HCT116 (cell line): ENCODE measurements around the gene PPP3R1. TPM values are rescaled to one million over a fixed set of nuclear protein-coding genes. Genes with fewer than 3 reads are reported as not detected.

Source experiments
- ATAC-seq: fragments of 200-7000 bp; cut with Tn5 transposase; 2 replicates; pipeline ENCODE4 v1.9.1; 2020; ENCODE audit warnings: mild to moderate bottlenecking, moderate library complexity
- BruUV-seq: library from RNA; stranded (reverse); fragments of 400-500 nt; replicated peaks from 2 replicates; lab custom pipeline; 2021; lab: Mats Ljungman, UMichigan
- CTCF ChIA-PET: fragments of 300-600 bp; sonication (Branson Sonifier 250); formaldehyde crosslinking; loops from one replicate; lab custom pipeline; 2021; ENCODE audit warnings: antibody characterized with exemption; lab: Charles Lee
- POLR2A ChIA-PET: fragments of 300-600, 350-600 bp; sonication (Branson Sonifier 250); formaldehyde crosslinking; loops from one replicate; lab custom pipeline; 2021; ENCODE audit warnings: antibody characterized with exemption; lab: Charles Lee
- RAD21 ChIA-PET, 2 experiments: fragments of 300-600 bp; sonication (Branson Sonifier 250); formaldehyde crosslinking; loops; one replicate each; lab custom pipeline; 2023; ENCODE audit warnings: low total read pairs in 2 of 2; ENCODE audit not compliant: uncharacterized antibody in 2 of 2, unreplicated experiment in 2 of 2, low non-redundant PET in 1 of 2; lab: Charles Lee
- DNase-seq: peaks from one replicate; pipeline ENCODE4 v3.0.0-alpha.2; 2010; ENCODE audit warnings: low read depth, low spot score
- H2AFZ ChIP-seq: fragments of 200-600 bp; shearing (Covaris generic), sonication (generic); 2 replicates; pipeline ENCODE4 v1.6.1; 2017; ENCODE audit warnings: low read depth, mixed run types, mixed read lengths, antibody characterized with exemption, low read length; ENCODE audit not compliant: poor library complexity, severe bottlenecking
- H3K27ac ChIP-seq: 2 replicates; pipeline ENCODE4 v1.5.1; 2012; ENCODE audit warnings: low read depth, low read length
- H3K27me3 ChIP-seq: fragments of 200-600 bp; sonication (generic); 2 replicates; pipeline ENCODE4 v1.6.1; 2016; ENCODE audit warnings: mixed run types, low read length, mixed read lengths; ENCODE audit not compliant: insufficient read depth
- H3K36me3 ChIP-seq, 2 experiments: fragments of 200-500 bp in 1 of 2; fragments of 200-600 bp in 1 of 2; sonication (Bioruptor generic) in 1 of 2; sonication (generic) in 1 of 2; 2 replicates each; pipeline versions ENCODE4 v1.5.1 to v1.6.1; 2014 to 2016; ENCODE audit warnings: low read length in 2 of 2, inconsistent platforms in 1 of 2, mixed read lengths in 1 of 2, mixed run types in 1 of 2; ENCODE audit not compliant: insufficient read depth in 2 of 2, control insufficient read depth in 1 of 2
- H3K4me1 ChIP-seq, 2 experiments: fragments of 200-600 bp in 1 of 2; sonication (generic) in 1 of 2; 2 replicates each; pipeline versions ENCODE4 v1.5.1 to v1.6.1; 2012 to 2017; ENCODE audit warnings: low read length in 2 of 2, inconsistent platforms in 1 of 2, mild to moderate bottlenecking in 1 of 2, mixed read lengths in 1 of 2, mixed run types in 1 of 2, moderate library complexity in 1 of 2; ENCODE audit not compliant: insufficient read depth in 2 of 2, control insufficient read depth in 1 of 2
- H3K4me2 ChIP-seq: fragments of 200-600 bp; sonication (generic); 2 replicates; pipeline ENCODE4 v1.6.1; 2017; ENCODE audit warnings: mixed run types, low read length, mixed read lengths
- H3K4me3 ChIP-seq, 2 experiments: fragments of 200-600 bp in 1 of 2; sonication (generic) in 1 of 2; replicated peaks in 1 of 2; 2 replicates each; pipeline ENCODE4 v1.5.1; 2011 to 2016; ENCODE audit warnings: low read length in 2 of 2, control low read depth in 1 of 2, low read depth in 1 of 2, mild to moderate bottlenecking in 1 of 2, mixed read lengths in 1 of 2, mixed run types in 1 of 2
- H3K79me2 ChIP-seq: fragments of 200-600 bp; sonication (generic); 2 replicates; pipeline ENCODE4 v1.6.1; 2017; ENCODE audit warnings: mild to moderate bottlenecking, mixed run types, low read length, moderate library complexity, mixed read lengths; ENCODE audit not compliant: insufficient read depth
- H3K9ac ChIP-seq: fragments of 200-600 bp; sonication (generic); 2 replicates; pipeline ENCODE4 v1.6.1; 2016; ENCODE audit warnings: low read length, mixed read lengths
- H3K9me2 ChIP-seq: fragments of 200-600 bp; sonication (generic), shearing (Covaris generic); 2 replicates; pipeline ENCODE4 v1.6.1; 2017; ENCODE audit warnings: mixed run types, mild to moderate bottlenecking, moderate library complexity; ENCODE audit not compliant: insufficient read depth
- H3K9me3 ChIP-seq, 2 experiments: fragments of 200-500 bp in 1 of 2; fragments of 200-600 bp in 1 of 2; sonication (Bioruptor generic) in 1 of 2; sonication (generic) in 1 of 2; 2 replicates each; pipeline ENCODE4 v1.6.1; 2014 to 2017; ENCODE audit warnings: low read length in 2 of 2, mixed read lengths in 2 of 2, inconsistent platforms in 1 of 2, low read depth in 1 of 2, mild to moderate bottlenecking in 1 of 2, mixed run types in 1 of 2, moderate library complexity in 1 of 2; ENCODE audit not compliant: control insufficient read depth in 1 of 2, insufficient read depth in 1 of 2
- H4K20me1 ChIP-seq: fragments of 200-600 bp; sonication (generic), shearing (Covaris generic); 2 replicates; pipeline ENCODE4 v1.6.1; 2017; ENCODE audit warnings: mixed run types, mild to moderate bottlenecking, moderate library complexity; ENCODE audit not compliant: insufficient read depth
- CEBPB ChIP-seq: IDR thresholded peaks from 2 replicates; pipeline ENCODE4 v1.6.1; 2012; ENCODE audit warnings: low read depth
- CTCF ChIP-seq, 3 experiments: fragments of 200-600 bp in 1 of 3; sonication (generic) in 1 of 3; IDR thresholded peaks in 2 of 3; conservative IDR thresholded peaks in 1 of 3; 2 replicates each; pipeline ENCODE4 v1.5.1; 2012 to 2017; ENCODE audit warnings: low read depth in 2 of 3, low read length in 2 of 3, antibody characterized with exemption in 1 of 3, borderline replicate concordance in 1 of 3, control low read depth in 1 of 3, mild to moderate bottlenecking in 1 of 3, mixed read lengths in 1 of 3, mixed run types in 1 of 3, moderate library complexity in 1 of 3; ENCODE audit not compliant: insufficient read depth in 1 of 3
- EGR1 ChIP-seq: IDR thresholded peaks from 2 replicates; pipeline ENCODE4 v1.6.1; 2012; ENCODE audit warnings: low read depth
- EZH2phosphoT487 ChIP-seq: fragments of 200-600 bp; IDR thresholded peaks from 2 replicates; pipeline ENCODE4 v1.6.1; 2018; ENCODE audit warnings: antibody characterized with exemption, borderline replicate concordance
- FOSL1 ChIP-seq: IDR thresholded peaks from 2 replicates; pipeline ENCODE4 v1.6.1; 2012; ENCODE audit warnings: low read depth
- SP1 ChIP-seq: IDR thresholded peaks from 2 replicates; pipeline ENCODE4 v1.6.1; 2012; ENCODE audit warnings: low read depth
- SRF ChIP-seq: IDR thresholded peaks from 2 replicates; pipeline ENCODE4 v1.6.1; 2012; ENCODE audit warnings: low read depth
- intact Hi-C: fragments of 100-400 bp; cut with micrococcal nuclease; formaldehyde crosslinking; loops from 2 replicates; pipeline ENCODE4 v1.10.0; 2022
- total RNA-seq: library from RNA; stranded (reverse); gene quantifications from one replicate; pipeline ENCODE4 v1.2.1, GENCODE V29; 2021; ENCODE audit not compliant: unreplicated experiment
- TF ChIP-seq, protein P1 (sequence below): IDR thresholded peaks from 2 replicates; pipeline ENCODE4 v1.6.1; 2012; ENCODE audit warnings: low read depth
- TF ChIP-seq, protein P2 (sequence below): IDR thresholded peaks from 2 replicates; pipeline ENCODE4 v1.6.1; 2011; ENCODE audit warnings: mild to moderate bottlenecking, low read length, moderate library complexity; ENCODE audit not compliant: insufficient replicate concordance; ENCODE audit errors: extremely low read depth
- TF ChIP-seq, protein P3 (sequence below): IDR thresholded peaks from 2 replicates; pipeline ENCODE4 v1.6.1; 2012

PPP3R1 gene
- total RNA-seq, 1 experiment from 2014 or later = 69.9 TPM

GRCh38 chr2:68238955-68239822 lies 13.1 kb downstream of the PPP3R1 start (continued):
- no peak for TF ChIP-seq CTCF (IDR thresholded peaks at IDR 0.05 in 2 of 3, conservative IDR thresholded peaks at IDR 0.05 in 1 of 3; ENCODE audit: borderline replicate concordance in 1 of 3, insufficient read depth in 1 of 3, low read depth in 2 of 3, low read length in 2 of 3)
- no peak for TF ChIP-seq FOSL1
- TF ChIP-seq SP1 = no peak
- no peak for TF ChIP-seq SRF

- H4K20me1 ChIP-seq = peaks cover 58% of the 10 kb centered on the region; the same call in 1 of the 2 replicates
- TF ChIP-seq, protein P1, sequence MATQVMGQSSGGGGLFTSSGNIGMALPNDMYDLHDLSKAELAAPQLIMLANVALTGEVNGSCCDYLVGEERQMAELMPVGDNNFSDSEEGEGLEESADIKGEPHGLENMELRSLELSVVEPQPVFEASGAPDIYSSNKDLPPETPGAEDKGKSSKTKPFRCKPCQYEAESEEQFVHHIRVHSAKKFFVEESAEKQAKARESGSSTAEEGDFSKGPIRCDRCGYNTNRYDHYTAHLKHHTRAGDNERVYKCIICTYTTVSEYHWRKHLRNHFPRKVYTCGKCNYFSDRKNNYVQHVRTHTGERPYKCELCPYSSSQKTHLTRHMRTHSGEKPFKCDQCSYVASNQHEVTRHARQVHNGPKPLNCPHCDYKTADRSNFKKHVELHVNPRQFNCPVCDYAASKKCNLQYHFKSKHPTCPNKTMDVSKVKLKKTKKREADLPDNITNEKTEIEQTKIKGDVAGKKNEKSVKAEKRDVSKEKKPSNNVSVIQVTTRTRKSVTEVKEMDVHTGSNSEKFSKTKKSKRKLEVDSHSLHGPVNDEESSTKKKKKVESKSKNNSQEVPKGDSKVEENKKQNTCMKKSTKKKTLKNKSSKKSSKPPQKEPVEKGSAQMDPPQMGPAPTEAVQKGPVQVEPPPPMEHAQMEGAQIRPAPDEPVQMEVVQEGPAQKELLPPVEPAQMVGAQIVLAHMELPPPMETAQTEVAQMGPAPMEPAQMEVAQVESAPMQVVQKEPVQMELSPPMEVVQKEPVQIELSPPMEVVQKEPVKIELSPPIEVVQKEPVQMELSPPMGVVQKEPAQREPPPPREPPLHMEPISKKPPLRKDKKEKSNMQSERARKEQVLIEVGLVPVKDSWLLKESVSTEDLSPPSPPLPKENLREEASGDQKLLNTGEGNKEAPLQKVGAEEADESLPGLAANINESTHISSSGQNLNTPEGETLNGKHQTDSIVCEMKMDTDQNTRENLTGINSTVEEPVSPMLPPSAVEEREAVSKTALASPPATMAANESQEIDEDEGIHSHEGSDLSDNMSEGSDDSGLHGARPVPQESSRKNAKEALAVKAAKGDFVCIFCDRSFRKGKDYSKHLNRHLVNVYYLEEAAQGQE = no peak
- TF ChIP-seq SP1 (no peak), CEBPB (no peak), EZH2phosphoT487 (no peak), EGR1 (no peak), FOSL1 (no peak), SRF (no peak), CTCF (IDR thresholded peaks at IDR 0.05 in 2 of 3, conservative IDR thresholded peaks at IDR 0.05 in 1 of 3; ENCODE audit: borderline replicate concordance in 1 of 3, insufficient read depth in 1 of 3, low read depth in 2 of 3, low read length in 2 of 3) (no peak)
- TF ChIP-seq, protein P2, sequence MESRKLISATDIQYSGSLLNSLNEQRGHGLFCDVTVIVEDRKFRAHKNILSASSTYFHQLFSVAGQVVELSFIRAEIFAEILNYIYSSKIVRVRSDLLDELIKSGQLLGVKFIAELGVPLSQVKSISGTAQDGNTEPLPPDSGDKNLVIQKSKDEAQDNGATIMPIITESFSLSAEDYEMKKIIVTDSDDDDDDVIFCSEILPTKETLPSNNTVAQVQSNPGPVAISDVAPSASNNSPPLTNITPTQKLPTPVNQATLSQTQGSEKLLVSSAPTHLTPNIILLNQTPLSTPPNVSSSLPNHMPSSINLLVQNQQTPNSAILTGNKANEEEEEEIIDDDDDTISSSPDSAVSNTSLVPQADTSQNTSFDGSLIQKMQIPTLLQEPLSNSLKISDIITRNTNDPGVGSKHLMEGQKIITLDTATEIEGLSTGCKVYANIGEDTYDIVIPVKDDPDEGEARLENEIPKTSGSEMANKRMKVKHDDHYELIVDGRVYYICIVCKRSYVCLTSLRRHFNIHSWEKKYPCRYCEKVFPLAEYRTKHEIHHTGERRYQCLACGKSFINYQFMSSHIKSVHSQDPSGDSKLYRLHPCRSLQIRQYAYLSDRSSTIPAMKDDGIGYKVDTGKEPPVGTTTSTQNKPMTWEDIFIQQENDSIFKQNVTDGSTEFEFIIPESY = no peak
- TF ChIP-seq, protein P3, sequence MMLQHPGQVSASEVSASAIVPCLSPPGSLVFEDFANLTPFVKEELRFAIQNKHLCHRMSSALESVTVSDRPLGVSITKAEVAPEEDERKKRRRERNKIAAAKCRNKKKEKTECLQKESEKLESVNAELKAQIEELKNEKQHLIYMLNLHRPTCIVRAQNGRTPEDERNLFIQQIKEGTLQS = no peak
Observed at GRCh38 chr2:68237976-68238580, 14.3 kb downstream of the PPP3R1 start.

More at GRCh38 chr2:68237976-68238580, 14.3 kb downstream of the PPP3R1 start:
- CTCF ChIA-PET = no interaction called here
- Histone ChIP-seq H3K4me3 (no peak overlapping the region), H3K27ac (no peak overlapping the region), H3K27me3 (no peaks in the 10 kb centered on the region), H3K79me2 (peaks cover 100% of the 10 kb centered on the region), H3K9me3 (no peaks in the 10 kb centered on the region), H3K9me2 (no peaks in the 10 kb centered on the region), H3K36me3 (no peaks in the 10 kb centered on the region), H3K4me2 (no peak overlapping the region), H2AFZ (no peak overlapping the region), H3K4me1 (peaks cover 0 to 3% of the 10 kb centered on the region in 2 experiments; a peak in 1 of 4 replicates), H3K9ac (no peak overlapping the region)
- ATAC-seq = no peak
- POLR2A ChIA-PET = no interaction called here
- DNase-seq = no peak
- BruUV-seq = no TSS peak
- intact Hi-C loops = no loop called here
- RAD21 ChIA-PET = no interaction called here
